WTC11 (cell line): ENCODE measurements around the gene ALG2.

Source experiments
- ATF6 ChIP-seq: sonication (generic); formaldehyde crosslinking; IDR thresholded peaks from 2 replicates; pipeline ENCODE4 v1.8.1; 2023; ENCODE audit warnings: mild to moderate bottlenecking, missing genetic modification reagents
- CTCF ChIP-seq: fragments of 200-600 bp; IDR thresholded peaks from 2 replicates; pipeline ENCODE4 v1.8.0; 2022; ENCODE audit warnings: antibody characterized with exemption
- ELF4 ChIP-seq: sonication (generic); formaldehyde crosslinking; IDR thresholded peaks from 2 replicates; pipeline ENCODE4 v1.8.1; 2022; ENCODE audit warnings: low read depth, mild to moderate bottlenecking, moderate library complexity, missing genetic modification reagents
- GRHL2 ChIP-seq: fragments of 250-450 bp; sonication (Bioruptor Pico); IDR thresholded peaks from 2 replicates; pipeline ENCODE4 v1.8.0; 2022; ENCODE audit warnings: mild to moderate bottlenecking, moderate library complexity; ENCODE audit not compliant: insufficient replicate concordance, severe bottlenecking
- JUN ChIP-seq: sonication (generic); formaldehyde crosslinking; IDR thresholded peaks from 2 replicates; pipeline ENCODE4 v1.8.0; 2023; ENCODE audit warnings: mild to moderate bottlenecking, missing genetic modification reagents
- MAX ChIP-seq: sonication (generic); formaldehyde crosslinking; IDR thresholded peaks from 2 replicates; pipeline ENCODE4 v1.8.0; 2022; ENCODE audit warnings: mild to moderate bottlenecking, missing genetic modification reagents

- TF ChIP-seq CTCF: no peak
- no peak for TF ChIP-seq ATF6 (CRISPR knock-in tag)
- TF ChIP-seq JUN (CRISPR knock-in tag): no peak
- TF ChIP-seq MAX: no peak
- TF ChIP-seq ELF4 (CRISPR knock-in tag): no peak
- TF ChIP-seq GRHL2 (CRISPR knock-in tag): no peak
Measured at GRCh38 chr9:99185934-99186333, 35.8 kb downstream of the ALG2 start.
